ENCODE measurements around the gene OPCML.

The OPCML gene

GRCh38 chr11:133271871-133272776 lies 260.2 kb downstream of the OPCML start:
- no peak for DNase-seq

DNA sequence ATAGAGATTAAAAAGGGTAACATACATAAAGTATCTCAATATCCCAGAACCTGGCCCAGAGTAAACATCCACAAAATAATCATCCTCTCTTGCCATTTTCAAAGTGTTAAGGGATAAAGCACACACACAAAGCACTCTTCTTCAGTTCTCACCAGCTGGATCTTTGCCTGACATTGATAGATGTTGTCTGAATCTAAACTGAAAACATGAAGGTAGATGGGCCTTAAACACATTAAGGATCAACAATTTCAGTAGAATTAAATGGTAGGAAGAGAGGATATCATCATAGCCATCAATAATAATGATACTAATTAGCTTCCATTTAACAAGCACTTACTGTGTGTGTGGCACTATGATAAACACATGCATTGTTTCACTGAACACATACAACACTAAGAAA lies 261.1 kb downstream of the OPCML start:
- DNase-seq = no peak

- no peak for DNase-seq
Observed at GRCh38 chr11:133269267-133269666, 263.0 kb downstream of the OPCML start.

GRCh38 chr11:133266986-133267385 lies 265.3 kb downstream of the OPCML start:
- no peak for DNase-seq

DNA sequence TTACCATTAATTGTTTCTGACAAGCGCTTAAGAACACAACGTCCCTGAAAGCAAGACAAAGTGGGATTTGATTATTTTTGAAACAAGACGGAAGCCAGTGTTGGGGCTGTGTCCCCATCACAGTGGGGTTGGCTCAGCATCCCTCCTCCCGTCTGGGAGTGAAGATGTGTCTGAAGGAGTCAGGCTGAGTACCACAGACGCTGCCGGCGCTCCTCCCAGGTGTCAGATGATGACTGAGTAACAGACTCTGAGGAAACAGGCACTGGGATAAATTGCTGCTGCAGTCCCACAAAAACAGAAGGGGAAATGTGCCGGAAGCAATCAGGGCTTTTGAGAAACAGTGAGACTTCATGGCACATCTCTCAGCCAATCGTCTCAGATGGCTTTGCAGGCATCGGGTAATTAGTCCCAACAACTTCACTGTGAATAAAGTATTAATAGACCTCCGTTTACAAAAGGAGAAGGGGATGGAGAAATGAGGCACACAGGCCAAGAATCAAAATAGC lies 266.7 kb downstream of the OPCML start:
- DNase-seq = no peak

- DNase-seq = no peak
Observed at GRCh38 chr11:133263332-133263731, 269.0 kb downstream of the OPCML start.

DNA sequence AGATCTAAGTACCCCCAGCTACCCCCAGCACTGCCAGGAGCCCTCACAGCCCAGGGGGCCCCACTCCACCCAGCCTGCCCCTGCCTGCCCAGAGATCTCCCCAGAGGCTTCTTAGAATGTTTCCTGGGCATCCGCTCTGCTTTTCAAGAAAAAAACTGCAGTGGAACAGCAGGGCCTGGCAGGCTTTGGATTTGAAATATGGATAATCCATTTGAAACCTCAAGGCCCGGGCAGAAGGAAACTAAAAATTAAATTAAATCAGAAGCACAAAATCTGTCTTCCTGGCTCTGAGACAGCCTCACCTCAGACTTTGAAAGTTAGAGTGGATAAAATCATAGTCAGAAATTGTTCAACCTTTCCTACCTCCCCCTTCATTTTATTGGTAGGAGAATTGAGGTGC lies 273.6 kb downstream of the OPCML start:
- no peak for DNase-seq

- no peak for DNase-seq
Observed at GRCh38 chr11:133254601-133255000, 277.7 kb downstream of the OPCML start.

DNA sequence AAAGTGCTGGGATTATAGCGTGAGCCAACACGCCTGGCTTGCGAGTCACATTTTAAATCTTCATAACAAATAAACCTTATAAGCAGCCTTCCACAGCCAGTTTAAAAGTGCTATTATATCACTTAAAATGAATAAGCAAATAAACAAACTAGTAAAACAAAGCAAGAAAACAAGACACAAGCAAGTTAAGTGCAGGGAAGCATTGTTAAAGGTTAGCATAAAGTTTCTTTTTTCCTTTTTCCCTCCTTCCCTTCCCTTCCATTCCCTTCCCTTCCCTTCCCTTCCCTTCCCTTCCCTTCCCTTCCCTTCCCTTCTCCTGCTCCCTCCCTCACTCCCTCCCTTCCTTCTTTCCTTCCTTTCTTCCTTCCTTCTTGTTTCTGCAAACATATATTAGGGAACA lies 278.7 kb downstream of the OPCML start:
- DNase-seq = no peak

- DNase-seq = no peak
Observed at GRCh38 chr11:133251841-133252240, 280.5 kb downstream of the OPCML start.

- DNase-seq = no peak
Observed at GRCh38 chr11:133249530-133249929, 282.8 kb downstream of the OPCML start.

GRCh38 chr11:133249065-133249464 lies 283.2 kb downstream of the OPCML start:
- DNase-seq = no peak

DNA sequence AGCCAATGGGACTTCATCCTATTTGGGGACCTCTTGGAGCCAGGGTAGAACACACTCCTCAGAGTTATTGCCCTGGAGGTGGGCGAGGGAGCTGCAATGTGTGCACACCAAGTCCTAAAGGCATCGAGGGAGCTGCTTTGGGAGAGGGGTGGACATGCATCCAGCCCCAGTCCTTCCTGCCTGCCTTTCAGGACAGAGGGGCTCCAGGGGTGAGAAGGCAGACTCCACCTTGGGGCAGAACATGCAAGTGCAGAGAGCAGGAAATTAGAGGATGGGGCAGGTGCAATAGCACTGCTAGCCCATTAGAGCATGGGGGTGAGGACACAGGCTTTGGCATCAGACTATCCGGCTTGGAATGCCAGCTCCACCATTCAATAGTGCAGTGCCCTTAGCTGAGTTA lies 288.5 kb downstream of the OPCML start:
- no peak for DNase-seq

- DNase-seq = no peak
Observed at GRCh38 chr11:133240908-133241655, 291.2 kb downstream of the OPCML start.

DNA sequence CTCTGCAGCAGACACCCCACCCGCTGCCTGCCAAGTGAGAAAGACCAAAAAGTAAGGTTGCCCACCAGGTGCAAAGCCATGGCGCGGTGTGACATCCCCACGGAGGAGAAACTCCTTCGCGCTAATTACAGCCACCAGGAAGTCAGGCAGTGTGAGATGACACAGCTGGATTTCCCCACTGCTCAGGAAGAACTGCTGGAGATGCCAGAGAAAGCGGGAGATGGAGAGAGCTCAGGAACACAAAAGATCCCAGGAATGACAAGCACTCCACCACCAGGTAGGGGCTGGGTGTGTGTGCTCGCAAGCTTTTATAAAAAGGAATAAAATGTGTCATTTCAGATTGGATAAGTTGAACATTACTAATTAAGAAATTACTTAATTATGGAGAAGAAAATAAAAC lies 292.7 kb downstream of the OPCML start:
- no peak for DNase-seq

- no peak for DNase-seq
Observed at GRCh38 chr11:133238495-133238894, 293.8 kb downstream of the OPCML start.

DNA sequence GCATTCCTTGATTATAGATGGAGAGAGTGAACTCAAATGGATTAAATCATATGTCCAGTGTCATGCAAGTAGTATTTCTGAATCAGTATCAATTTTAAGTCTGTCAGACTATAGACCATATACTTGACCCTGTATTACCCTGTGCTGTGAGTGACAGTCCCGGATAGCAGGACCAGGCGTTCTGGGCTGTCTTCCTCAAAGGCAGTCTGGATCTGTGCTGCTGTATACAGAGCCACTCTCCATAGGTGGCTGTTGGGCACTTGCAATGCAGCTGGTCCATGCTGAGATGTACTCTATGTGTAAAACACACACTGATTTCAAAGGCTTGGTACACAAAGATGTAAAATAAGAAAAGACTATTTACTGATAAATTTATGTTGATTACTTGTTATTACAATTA lies 294.3 kb downstream of the OPCML start:
- no peak for DNase-seq

GRCh38 chr11:133235381-133235780 lies 296.9 kb downstream of the OPCML start:
- DNase-seq = no peak

DNA sequence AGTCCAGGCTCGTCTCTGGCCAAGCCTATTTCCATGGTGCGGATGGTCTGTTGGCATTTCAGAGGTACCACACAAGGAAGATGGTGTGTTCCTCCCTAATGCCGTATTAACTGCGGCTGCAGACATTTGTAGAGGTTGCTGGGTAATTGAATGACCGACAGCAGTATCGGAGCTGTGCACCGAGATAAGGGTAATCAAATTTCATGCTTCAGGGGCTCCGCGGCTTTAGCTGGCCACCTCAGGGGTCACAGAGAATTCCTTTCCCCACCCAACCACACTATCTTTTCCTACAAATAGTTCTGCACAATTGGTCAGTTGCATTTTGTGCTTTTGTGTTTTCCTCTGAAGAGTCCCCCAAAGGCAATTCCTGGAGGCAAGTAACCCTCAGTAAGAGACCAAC lies 297.4 kb downstream of the OPCML start:
- no peak for DNase-seq

DNA sequence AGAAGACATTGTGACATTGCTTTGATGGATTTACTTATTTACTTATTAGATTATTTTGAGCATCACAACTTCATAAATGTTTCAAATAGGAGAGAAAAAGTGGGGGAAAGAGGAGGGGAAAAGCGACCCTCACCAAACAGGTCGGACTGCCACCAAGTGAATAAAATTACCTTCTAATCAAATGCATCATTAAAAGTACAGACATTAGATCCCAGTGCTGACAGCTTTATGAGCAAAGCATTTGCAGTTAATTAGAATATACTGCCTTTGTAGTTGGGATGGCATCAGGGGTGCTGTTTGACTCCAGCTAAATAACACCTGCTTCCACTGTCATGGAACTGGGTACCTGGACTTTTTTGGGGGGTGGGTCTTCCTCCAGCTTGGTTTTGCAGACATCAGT lies 299.6 kb downstream of the OPCML start:
- DNase-seq = no peak

DNA sequence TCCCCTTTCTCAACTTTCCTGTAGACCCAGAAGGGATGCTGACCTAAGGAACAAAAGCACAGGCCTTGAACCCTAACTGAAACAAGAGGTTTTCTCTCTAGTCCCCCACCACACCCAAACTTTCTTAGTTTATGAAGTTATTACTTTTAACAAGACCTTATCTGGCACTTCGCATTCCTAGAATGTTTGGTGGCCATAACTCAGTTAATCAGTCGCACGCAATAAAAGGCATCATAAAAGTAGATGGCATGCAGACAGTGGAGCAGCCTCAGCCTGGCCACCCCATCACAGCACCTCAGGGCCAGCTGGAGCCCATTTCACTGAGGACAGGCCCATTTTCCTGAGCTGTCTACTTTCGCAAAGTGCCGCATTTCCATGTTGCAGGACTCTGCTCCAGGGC lies 301.9 kb downstream of the OPCML start:
- no peak for DNase-seq

GRCh38 chr11:133228471-133229329 lies 303.6 kb downstream of the OPCML start:
- DNase-seq = no peak

- DNase-seq = no peak
Observed at GRCh38 chr11:133227632-133228111, 304.6 kb downstream of the OPCML start.
